ENCODE measurements around the gene KCNJ1.

Gene KCNJ1

GRCh38 chr11:128879817-128880216 lies 12.7 kb upstream of the KCNJ1 start:
- TF ChIP-seq CTCF (conservative IDR thresholded peaks at IDR 0.05; ENCODE audit: low read depth, low read length): no peak
- no peak overlapping the region for H3K4me3 ChIP-seq (ENCODE audit: low read length)
- DNase-seq (ENCODE audit: low read depth): no peak

- DNase-seq (ENCODE audit: low read depth): no peak
- H3K4me3 ChIP-seq (ENCODE audit: low read length): no peak overlapping the region
- no peak for TF ChIP-seq CTCF (conservative IDR thresholded peaks at IDR 0.05; ENCODE audit: low read depth, low read length)
These were observed 11.4 kb upstream of the KCNJ1 start for GRCh38 chr11:128878455-128878854.

- DNase-seq (ENCODE audit: low read depth): no peak
- H3K4me3 ChIP-seq (ENCODE audit: low read length): no peak overlapping the region
- TF ChIP-seq CTCF (conservative IDR thresholded peaks at IDR 0.05; ENCODE audit: low read depth, low read length): no peak
These were observed 10.6 kb upstream of the KCNJ1 start for GRCh38 chr11:128877726-128878125.

GRCh38 chr11:128876133-128876650 lies 9.1 kb upstream of the KCNJ1 start:
- H3K4me3 ChIP-seq (ENCODE audit: low read length): no peak overlapping the region
- DNase-seq (ENCODE audit: low read depth): no peak
- TF ChIP-seq CTCF (conservative IDR thresholded peaks at IDR 0.05; ENCODE audit: low read depth, low read length): no peak

- DNase-seq (ENCODE audit: low read depth): no peak
- no peak for TF ChIP-seq CTCF (conservative IDR thresholded peaks at IDR 0.05; ENCODE audit: low read depth, low read length)
- H3K4me3 ChIP-seq (ENCODE audit: low read length): no peak overlapping the region
These were observed 7.3 kb upstream of the KCNJ1 start for GRCh38 chr11:128874427-128874826.

- no peak for TF ChIP-seq CTCF (conservative IDR thresholded peaks at IDR 0.05; ENCODE audit: low read depth, low read length)
- no peak overlapping the region for H3K4me3 ChIP-seq (ENCODE audit: low read length)
- DNase-seq (ENCODE audit: low read depth): no peak
These were observed 5.5 kb upstream of the KCNJ1 start for GRCh38 chr11:128872594-128872993.

GRCh38 chr11:128872094-128872493 lies 5.0 kb upstream of the KCNJ1 start:
- no peak overlapping the region for H3K4me3 ChIP-seq (ENCODE audit: low read length)
- TF ChIP-seq CTCF (conservative IDR thresholded peaks at IDR 0.05; ENCODE audit: low read depth, low read length): no peak
- no peak for DNase-seq (ENCODE audit: low read depth)

Data from retinal pigment epithelial cell (primary cell).